ENCODE data around the gene DPEP3.

DPEP3 gene

DNA sequence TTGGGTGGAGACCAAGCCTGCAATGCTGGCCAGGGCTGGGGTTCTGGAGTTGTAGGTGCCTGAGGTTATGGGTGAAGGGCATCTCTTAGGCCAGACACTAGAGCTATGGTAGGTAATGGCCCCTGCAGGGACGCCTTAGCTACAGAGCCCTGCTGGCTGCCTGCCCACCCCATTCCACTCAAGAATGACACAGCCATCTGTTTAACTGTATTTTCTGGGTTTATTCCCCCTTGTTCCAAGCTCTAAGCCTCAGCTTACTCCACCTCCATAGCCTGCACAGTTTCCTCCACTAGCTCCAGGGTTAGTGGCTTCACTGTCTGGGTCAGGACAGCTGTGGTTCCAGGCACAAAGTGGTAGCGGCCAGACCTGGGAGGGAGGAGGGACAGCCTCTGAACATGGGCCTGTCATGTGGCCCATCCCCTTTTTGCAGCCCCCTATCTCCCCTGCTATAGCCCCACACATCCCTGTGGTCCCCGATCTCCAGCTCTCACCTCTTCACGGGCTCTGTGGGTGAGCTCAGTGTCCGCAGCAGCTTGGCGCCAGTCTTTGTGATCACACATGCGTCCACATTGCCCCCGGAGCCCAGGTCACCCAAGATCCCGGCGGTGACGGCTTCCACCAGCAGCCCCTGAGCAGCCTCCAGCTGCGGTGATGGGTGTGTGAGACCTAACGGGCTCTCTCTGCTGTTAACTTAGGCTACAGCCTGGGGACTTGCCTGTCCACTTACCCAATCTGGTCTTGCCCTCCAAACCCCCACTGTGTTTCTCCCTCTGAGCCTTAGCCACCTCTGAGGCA is 45.8 kb downstream of the DPEP3 start:
- H3K4me3 ChIP-seq: peak overlapping the region; percentile 88
- no peak for DNase-seq (ENCODE audit: low spot score)

DNA sequence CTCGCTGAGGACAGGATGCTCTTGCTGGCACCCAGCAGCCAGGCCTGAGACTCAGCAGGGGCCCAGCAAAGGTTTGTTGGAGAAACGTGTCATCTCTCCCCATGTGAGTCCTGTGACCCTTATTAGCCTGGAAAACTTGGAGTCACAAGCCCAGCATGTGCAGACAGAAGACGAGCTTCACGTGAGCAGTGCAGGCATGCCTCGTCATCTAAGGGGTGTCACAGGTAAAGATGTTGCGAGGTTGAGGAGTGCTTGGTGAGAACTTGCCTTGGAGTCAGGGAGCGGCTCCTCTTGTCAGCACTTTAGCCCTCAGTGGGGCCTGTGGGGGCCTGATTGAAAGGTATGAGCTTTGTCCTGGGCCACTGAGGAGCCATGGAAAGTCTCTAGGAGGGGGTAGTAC is 46.5 kb downstream of the DPEP3 start:
- Histone ChIP-seq H3K27ac (no peak overlapping the region), H3K4me3 (no peak overlapping the region)
- no peak for DNase-seq (ENCODE audit: low spot score)
- TF ChIP-seq, protein P1, sequence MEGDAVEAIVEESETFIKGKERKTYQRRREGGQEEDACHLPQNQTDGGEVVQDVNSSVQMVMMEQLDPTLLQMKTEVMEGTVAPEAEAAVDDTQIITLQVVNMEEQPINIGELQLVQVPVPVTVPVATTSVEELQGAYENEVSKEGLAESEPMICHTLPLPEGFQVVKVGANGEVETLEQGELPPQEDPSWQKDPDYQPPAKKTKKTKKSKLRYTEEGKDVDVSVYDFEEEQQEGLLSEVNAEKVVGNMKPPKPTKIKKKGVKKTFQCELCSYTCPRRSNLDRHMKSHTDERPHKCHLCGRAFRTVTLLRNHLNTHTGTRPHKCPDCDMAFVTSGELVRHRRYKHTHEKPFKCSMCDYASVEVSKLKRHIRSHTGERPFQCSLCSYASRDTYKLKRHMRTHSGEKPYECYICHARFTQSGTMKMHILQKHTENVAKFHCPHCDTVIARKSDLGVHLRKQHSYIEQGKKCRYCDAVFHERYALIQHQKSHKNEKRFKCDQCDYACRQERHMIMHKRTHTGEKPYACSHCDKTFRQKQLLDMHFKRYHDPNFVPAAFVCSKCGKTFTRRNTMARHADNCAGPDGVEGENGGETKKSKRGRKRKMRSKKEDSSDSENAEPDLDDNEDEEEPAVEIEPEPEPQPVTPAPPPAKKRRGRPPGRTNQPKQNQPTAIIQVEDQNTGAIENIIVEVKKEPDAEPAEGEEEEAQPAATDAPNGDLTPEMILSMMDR (IDR thresholded peaks at IDR 0.05): no peak

More for the DNA sequence above, 45.8 kb downstream of the DPEP3 start:
- peak overlapping the region in 1 of 2 donors; percentile 94 for H3K27ac ChIP-seq
- TF ChIP-seq, protein P1 (IDR thresholded peaks at IDR 0.05): no peak

DNA sequence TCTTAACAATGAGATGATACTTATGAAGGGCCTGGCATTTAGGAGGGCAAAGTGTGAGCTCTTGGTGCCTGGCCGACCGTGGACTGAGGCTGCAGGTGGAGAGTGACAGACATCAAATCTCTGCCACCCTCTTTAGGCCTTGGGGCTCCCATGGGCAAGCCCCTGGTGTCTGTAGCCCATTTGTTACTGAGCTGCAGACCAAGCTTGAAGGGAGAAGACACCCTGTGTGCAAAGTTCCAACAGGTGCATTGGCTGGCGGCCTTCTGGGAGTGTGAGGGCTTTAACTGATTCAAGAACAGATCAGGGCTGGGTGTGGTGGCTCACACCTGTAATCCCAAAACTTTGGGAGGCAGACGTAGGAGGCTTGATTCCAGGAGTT is 47.8 kb downstream of the DPEP3 start:
- Histone ChIP-seq H3K27ac (no peak overlapping the region), H3K4me3 (no peak overlapping the region)
- TF ChIP-seq, protein P1 (IDR thresholded peaks at IDR 0.05): no peak
- no peak for DNase-seq (ENCODE audit: low spot score)

- DNase-seq (ENCODE audit: low spot score): no peak
- Histone ChIP-seq H3K27ac (no peak within 1 kb of the TSS), H3K4me3 (no peak within 1 kb of the TSS)
- TF ChIP-seq, protein P1 (IDR thresholded peaks at IDR 0.05): no peak
Observed at GRCh38 chr16:67931712-67932461, 48.4 kb downstream of the DPEP3 start, which contains the start of gene CTRL. Gene CTRL, minus strand, starts transcription at chr16:67931862. Its CDS starts 10 bp downstream, at chr16:67931852.

- TF ChIP-seq, protein P1 (IDR thresholded peaks at IDR 0.05): no peak
- DNase-seq (ENCODE audit: low spot score): no peak
- Histone ChIP-seq H3K4me3 (no peak overlapping the region), H3K27ac (no peak overlapping the region)
Observed at GRCh38 chr16:67930678-67931211, 49.6 kb downstream of the DPEP3 start.

DNA sequence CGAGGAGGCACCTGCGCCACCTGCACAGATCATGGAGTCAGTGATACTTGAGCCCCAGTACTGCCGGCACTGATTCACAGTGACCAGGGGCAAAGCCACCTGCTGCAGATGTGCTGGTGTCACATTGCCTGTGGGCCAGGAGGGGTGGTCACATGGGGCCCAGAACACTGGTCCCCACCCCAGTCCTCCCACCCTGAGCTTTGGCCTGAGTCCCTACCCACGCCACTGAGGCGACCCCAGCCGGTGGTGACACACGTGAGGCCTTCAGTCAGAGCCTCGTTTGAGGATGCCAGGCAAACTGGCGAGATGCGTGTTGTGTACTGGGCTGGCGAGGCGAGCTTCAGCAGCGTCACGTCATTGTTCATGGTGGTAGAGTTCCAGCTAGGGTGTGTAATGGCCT is 50.1 kb downstream of the DPEP3 start:
- Histone ChIP-seq H3K27ac (no peak overlapping the region), H3K4me3 (no peak overlapping the region)
- TF ChIP-seq, protein P1 (IDR thresholded peaks at IDR 0.05): no peak
- DNase-seq (ENCODE audit: low spot score): no peak
